ENCODE results near the gene AP1AR.
"Not testable (repeated sequence)": the region's sequence is repeated elsewhere in the genome, so short reads cannot be mapped to it uniquely, and the experiment has no call there.

Gene AP1AR

DNA sequence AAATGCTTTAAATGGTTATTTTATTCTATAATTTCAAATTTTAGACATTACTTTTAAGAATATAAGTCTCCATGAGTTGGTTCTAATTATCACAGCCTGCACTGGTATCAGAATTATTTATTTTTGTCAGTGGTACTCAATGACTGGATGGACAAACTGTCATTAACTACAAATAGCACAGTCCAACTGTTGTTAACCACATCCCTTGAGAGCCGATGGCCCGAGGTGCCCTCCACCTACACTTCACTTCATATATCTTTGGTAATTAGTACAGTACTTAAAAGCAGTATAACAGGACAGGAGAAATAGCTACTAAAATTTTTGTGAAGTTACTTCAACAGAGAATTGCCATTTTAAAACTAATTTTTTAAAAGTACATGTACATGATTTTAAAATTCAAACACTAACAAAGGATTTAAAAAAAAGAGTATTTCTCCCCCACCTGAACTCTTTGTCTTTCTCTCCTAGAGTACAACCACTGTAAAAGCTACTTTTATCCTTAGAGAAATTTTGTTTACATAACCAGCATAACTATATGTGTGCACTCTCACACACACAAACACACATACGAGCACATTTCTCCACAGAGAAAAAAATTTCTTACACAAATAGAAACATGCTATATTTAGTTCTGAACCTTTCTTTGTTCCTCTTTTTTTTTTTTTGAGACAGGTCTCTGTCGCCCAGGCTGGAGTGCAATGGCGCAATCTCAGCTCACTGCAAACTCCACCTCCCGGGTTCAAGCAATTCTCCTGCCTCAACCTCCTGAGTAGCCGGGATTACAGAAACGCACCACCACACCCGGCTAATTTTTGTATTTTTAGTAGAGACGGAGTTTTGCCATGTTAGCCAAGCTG, 47.7 kb downstream of the AP1AR start:
- H3K4me3 ChIP-seq, result peak overlapping the region; percentile 23
- TF ChIP-seq, protein P1, sequence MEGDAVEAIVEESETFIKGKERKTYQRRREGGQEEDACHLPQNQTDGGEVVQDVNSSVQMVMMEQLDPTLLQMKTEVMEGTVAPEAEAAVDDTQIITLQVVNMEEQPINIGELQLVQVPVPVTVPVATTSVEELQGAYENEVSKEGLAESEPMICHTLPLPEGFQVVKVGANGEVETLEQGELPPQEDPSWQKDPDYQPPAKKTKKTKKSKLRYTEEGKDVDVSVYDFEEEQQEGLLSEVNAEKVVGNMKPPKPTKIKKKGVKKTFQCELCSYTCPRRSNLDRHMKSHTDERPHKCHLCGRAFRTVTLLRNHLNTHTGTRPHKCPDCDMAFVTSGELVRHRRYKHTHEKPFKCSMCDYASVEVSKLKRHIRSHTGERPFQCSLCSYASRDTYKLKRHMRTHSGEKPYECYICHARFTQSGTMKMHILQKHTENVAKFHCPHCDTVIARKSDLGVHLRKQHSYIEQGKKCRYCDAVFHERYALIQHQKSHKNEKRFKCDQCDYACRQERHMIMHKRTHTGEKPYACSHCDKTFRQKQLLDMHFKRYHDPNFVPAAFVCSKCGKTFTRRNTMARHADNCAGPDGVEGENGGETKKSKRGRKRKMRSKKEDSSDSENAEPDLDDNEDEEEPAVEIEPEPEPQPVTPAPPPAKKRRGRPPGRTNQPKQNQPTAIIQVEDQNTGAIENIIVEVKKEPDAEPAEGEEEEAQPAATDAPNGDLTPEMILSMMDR (IDR thresholded peaks at IDR 0.05), result no peak
- DNase-seq (ENCODE audit: low spot score), result no peak
- peak overlapping the region in 1 of 2 donors; percentile 7 for H3K27ac ChIP-seq

DNA sequence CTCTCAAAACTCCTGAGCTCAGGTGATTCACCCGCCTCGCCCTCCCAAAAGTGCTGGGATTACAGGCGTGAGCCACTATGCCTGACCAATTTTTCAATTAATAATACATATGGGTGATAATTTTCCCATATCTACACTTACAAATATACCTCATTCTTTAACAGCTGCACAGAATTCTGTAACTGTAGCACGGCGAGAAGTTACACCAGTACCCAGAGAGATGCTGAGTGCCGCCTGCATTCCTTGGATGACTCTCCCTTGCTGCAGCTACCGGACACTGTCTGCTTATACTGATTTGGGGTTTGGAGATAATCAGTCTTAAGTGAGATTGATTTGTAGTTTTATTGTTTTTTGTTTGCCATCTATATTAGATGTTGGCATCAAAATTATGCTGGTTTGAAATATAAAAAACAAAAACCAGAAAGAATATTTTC, 48.3 kb downstream of the AP1AR start:
- TF ChIP-seq, protein P1 (IDR thresholded peaks at IDR 0.05), result no peak
- H3K4me3 ChIP-seq, result peak overlapping the region; percentile 23
- no peak for DNase-seq (ENCODE audit: low spot score)
- peak overlapping the region in 1 of 2 donors; percentile 7 for H3K27ac ChIP-seq

DNA sequence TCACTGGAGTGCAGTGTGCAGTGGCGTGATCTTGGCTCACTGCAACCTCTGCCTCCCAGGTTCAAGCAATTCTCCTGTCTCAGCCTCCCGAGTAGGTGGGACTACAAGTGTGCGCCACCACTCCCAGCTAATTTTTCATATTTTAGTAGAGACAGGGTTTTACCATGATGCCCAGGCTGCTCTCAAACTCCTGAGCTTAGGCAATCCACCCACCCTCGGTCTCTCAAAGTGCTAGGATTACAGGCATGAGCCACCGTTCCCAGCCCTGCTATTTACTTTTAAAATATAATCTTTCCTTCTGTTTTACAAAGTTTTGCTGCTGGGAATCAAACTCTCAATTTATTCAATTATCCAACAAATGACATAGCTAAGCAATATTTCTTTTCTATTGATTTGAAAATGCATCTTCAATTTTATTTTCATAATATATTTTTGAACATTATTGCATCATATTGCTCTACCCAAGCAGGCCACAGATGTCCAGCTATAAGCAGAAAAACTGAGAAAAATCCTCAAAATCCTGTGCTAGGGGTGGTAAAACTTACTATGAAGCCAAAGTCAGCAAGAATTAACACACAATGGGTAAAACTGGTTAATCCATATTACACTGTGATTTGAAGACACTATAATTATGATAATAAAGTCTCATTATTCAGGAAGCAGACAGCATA, 48.9 kb downstream of the AP1AR start:
- no peak overlapping the region for H3K4me3 ChIP-seq
- no peak for DNase-seq (ENCODE audit: low spot score)
- H3K27ac ChIP-seq, result no peak overlapping the region
- TF ChIP-seq, protein P1 (IDR thresholded peaks at IDR 0.05), result no peak

DNA sequence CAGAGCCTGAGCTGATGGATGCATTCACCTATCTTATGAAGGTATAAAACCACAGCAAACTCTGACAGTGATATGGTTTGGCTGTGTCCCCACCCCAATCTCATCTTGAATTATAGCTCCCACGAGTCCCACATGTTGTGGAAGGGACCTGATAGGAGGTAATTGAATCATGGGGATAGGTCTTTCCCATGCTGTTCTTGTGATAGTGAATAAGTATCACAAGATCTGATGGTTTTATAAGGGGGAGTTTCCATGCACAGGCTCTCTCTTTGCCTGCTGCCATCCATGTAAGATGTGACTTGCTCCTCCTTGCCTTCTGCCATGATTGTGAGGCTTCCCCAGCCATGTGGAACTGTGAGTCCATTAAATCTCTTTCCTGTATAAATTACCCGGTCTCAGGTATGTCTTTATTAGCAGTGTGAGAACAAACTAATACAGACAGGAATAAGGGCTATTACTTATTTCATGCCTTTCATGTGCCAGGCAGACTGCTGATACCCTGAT, 50.4 kb downstream of the AP1AR start:
- not testable (repeated sequence) for H3K4me3 ChIP-seq; DNase-seq (ENCODE audit: low spot score); H3K27ac ChIP-seq

DNA sequence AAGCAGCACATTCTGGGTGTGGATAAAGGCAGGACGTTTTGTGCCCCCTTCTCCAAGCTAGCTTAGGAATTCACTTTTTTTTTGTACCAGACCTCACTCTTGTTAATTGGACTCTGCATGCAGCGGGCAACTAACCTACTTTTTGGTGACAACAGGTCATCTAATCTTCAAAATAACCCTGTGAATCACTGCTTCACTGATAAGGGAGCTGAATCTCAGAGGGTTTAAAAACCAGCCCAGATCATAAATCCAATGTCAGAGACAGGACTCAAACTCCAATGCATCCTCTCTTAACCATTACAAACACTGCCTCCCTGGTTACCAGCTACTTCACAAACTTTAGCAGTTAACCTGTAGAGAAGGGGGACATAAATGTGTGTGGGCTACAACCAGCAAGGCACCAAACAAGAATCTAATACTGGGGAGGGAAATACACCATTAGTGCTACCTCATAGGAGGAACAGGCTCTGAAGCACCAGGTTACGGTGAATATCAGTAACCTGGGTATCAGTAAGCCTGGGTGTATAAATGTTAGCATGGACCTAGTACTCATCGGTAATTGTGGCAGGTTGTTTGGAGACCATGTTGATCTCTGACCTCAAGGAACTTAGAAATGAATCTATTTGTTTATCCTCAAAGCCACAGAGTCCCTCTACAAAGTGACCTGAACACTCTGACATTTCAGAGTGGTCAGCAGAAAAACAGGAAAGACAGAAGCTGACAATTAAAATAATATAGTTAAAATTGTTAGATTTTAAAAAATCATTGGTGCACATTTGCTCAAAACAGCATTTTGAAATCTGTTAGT, 51.5 kb downstream of the AP1AR start:
- no peak for DNase-seq (ENCODE audit: low spot score)
- TF ChIP-seq, protein P1 (IDR thresholded peaks at IDR 0.05), result no peak
- H3K4me3 ChIP-seq, result peak overlapping the region; percentile 97
- peak overlapping the region in 1 of 2 donors; percentile 26 for H3K27ac ChIP-seq

DNA sequence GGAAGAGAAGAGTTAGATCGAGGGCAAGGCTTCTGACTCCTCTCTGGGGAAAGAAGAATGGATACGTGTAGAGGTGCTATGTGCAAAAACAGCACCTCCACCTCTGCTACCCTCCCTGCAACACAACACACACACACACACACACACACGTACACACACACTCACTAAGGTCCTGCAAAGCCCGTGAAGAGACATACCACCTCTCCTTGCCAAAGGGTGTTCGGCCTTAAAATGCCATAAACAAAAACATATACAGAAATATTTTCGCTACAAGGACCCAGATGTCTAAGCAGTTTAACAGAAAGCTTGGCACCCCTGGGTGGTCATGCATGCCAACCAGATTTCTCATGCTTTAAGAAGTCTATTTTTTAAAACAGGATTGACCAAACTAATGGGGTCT, 52.6 kb downstream of the AP1AR start:
- no peak for DNase-seq (ENCODE audit: low spot score)
- peak overlapping the region; percentile 97 for H3K4me3 ChIP-seq
- H3K27ac ChIP-seq, result peak overlapping the region; percentile 74 to 91
- TF ChIP-seq, protein P1 (IDR thresholded peaks at IDR 0.05), result no peak
